GM21381 (cell line): Measurements from ENCODE around the gene SCAI.
A peak's percentile ranks its signal among the peaks of the same experiment; 100 is the strongest.
"Not testable (repeated sequence)": the region's sequence is repeated elsewhere in the genome, so short reads cannot be mapped to it uniquely, and the experiment has no call there.

ENCODE experiments used
- ATAC-seq: cut with Tn5 transposase; IDR thresholded peaks from one replicate; pipeline ENCODE4 v1.9.1; 2021; ENCODE audit warnings: mild to moderate bottlenecking, moderate library complexity; ENCODE audit not compliant: unreplicated experiment

The SCAI gene

GRCh38 chr9:124950050-124950718 is 193.1 kb downstream of the SCAI start:
- no peak for ATAC-seq

DNA sequence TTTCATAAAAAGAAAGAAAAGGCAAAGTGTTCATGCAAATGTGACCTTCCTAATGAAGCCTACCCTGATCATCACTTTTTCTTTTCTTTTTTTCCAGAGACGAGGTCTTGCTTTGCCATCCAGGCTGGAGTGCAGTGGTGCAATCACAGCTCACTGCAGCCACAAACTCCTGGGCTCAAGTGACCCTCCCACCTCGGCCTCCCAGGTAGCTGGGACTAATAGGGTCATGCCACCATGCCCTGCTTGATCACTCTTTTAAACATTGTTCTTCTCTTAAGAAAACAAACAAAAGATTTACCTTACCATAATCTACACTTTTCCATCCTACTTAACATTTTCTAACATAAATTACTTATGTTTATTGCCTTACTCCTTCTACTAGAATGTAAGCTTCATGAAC is 193.9 kb downstream of the SCAI start:
- no peak for ATAC-seq

GRCh38 chr9:124947727-124948391 is 195.5 kb downstream of the SCAI start:
- no peak for ATAC-seq

DNA sequence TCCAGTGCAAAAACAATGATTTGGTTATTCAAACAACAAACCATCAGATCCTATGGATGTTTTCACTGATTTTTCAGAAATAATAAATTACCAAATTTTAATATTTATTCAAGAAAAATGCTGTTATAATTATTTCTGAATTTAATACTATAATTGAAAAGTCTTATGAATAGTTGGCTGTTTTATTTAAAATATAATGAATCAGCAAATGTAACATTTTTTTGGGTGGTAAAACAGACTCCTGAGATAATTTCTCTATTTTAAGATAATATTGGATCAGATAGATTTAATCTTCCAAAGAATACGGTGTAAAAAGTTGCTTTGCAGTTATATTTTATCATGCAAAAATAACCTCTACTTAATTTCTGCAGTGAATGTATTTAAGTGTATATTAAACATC is 197.2 kb downstream of the SCAI start:
- no peak for ATAC-seq

DNA sequence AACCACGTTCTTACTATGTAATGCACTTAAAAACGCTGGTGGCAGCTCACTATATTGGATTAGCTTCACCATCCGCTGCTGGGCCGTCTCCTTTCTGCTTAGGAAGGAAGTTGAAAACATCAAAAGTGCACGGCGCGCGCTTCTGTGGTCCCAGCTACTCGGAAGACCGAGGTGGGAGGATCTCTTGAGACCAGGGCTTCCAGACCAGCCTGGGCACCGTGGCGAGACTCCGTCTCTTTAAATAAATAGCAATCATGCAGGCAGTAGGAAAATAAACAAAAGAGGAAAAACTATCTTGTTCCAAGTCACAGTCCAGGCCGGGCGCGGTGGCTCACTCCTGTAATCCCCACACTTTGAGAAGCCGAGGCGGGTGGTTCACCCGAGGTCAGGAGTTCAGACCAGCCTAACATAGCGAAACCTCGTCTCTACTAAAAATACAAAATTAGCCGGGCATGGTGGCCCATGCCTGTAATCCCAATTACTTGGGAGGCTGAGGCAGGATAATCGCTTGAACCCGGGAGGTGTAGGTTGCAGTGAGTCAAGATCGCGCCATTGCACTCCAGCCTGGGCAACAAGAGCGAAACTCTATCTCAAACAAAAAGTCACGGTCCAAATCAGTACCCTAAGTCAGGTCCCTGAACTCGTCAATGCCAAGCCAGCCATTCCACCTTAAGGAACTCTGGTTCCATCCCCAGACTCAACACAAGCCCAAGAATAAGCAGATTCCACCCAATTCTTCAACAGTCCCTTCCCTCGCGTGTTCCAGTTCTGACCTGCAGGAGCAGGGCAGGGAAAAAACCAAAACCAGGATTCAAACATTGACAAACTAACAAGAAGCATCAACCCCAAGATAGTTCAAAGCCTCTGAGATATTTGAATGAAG is 201.4 kb downstream of the SCAI start:
- peak; percentile 25 for ATAC-seq

DNA sequence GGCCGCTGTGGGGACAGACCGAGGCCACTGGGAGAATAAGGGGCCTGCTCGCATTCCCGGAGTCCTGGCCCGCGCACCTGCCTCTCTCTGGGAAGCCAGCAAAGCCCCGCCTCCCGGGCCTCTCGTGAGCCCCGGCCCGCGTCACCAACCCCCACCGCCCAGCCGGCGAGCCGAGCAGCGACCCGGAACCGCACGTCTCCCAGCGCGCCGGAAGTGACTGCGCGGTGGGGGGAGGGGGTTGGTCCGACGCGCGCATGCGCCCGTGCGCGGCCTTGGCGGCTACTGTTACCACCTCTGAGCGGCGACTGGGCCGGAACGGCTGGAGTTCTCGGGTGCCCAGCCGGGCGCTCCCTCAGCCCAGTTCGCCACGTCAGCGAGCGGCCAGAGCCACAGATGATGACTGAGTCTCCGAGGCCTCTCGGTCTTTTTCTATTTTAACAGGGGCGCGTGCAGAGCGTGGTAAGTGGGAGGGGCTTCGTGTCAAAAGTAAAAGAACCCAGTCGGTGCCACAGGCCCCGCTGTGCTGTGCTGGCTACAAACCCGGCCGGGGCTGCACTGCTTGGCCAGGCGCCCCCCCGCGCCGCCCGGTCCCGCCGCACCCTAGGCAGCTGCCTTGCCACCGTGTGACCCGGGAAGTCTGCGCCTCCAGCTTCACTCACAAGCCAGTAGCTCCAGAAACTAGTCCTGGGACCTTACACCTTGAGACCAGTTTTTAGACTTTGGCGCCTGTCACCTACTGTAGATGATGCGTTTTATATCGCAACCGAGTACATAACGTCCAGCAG is 202.2 kb downstream of the SCAI start, which contains the start of gene GOLGA1:
TSS of gene GOLGA1 (minus strand) at position 190 of the 785 bp plus-strand sequence. CDS start 2,372 bp downstream, outside the sequence.
- ATAC-seq = peak; percentile 85

DNA sequence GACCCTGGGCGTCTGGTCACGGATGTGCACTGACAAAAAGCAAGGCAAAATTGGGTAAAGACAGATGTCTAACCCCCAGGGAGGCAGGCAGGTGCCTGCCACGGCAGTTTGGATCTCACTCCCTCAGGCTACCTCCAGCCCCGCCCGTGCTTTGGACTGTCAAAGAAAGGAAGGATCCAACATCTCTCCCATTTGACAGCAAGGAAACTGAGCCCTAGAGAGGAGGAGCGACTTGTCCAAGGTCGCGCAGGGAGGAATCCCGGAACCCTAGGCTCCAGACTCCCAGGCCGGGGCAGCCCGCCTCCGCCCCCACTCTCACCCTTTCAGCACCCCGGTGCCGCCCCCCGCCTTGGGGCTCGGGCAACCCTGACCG is 202.8 kb downstream of the SCAI start:
- peak; percentile 19 for ATAC-seq

GRCh38 chr9:124939944-124940343 is 203.4 kb downstream of the SCAI start:
- ATAC-seq = no peak

- ATAC-seq = no peak
Measured at GRCh38 chr9:124934290-124934689, 209.0 kb downstream of the SCAI start.

GRCh38 chr9:124932333-124932732 is 211.0 kb downstream of the SCAI start:
- ATAC-seq = no peak

- ATAC-seq = no peak
Measured at GRCh38 chr9:124929464-124929863, 213.9 kb downstream of the SCAI start.

DNA sequence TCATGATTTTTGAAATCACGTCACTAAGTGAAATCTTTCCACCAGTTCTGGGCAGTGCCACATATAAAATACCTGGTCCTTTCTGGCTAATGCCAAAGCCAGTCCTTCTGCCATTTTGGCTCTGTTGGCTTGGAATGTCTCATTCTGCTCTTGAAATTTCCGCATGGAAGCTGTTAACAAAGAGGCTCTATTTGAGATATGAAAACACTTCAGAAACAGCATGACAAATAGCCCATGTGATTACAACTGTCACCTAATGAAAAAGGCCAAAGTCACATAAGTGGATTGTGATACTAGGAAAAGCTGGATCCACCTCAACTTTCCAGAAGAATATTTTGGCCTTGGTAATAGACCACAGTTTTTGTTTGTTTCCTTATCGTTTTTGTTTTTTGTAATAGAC is 215.2 kb downstream of the SCAI start:
- no peak for ATAC-seq

GRCh38 chr9:124920394-124920793 is 222.9 kb downstream of the SCAI start:
- not testable (repeated sequence) for ATAC-seq

DNA sequence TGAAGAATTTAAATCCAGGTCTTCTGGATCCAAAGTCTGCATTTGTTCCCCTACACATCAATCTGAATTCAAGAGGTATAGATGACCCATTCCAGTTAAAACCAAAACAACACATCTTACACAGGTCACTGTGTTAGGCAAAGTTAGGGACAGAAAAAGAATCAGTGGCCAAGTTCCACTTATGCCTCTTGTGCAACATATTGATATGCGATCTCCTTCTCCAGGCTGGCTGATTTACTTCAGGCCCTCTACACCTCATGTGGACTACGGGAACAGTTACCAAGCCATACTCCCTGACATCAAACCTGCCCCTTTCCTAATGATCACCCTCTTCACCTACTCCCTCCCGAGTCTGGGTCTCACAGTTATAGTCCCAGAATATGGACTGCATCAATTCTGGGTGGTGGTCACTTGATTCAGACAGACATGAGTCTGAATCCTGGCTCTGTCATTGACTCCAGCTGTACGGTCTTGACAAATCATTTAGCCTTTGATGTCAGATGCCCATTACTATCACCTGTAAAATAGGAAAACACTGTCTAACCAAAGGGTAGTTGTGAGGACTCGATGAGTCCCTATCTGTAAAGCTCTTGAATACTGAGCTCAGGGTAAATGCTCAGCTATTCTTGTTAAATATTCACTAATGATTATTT is 228.4 kb downstream of the SCAI start:
- ATAC-seq = no peak

- no peak for ATAC-seq
Measured at GRCh38 chr9:124913378-124913777, 229.9 kb downstream of the SCAI start.

DNA sequence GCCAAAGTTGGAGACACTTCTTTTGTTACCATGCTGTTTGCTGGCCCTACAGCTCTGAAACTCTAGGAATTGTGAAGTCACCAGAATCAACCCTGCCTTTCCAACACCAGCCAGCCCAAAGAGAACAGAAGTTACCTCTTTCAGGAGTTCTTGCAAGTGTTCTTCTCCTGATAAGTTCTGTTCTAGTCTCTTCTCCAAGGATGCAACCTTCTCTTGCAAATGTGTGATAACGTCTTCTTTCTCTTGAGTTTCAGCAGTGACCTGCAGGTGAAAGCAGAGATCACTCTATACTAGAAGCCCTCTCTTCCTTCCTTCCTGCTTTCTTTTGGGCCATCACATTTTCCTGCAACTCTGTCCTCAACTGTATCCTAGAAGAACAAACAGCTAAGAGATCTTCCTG is 231.6 kb downstream of the SCAI start:
- no peak for ATAC-seq

- no peak for ATAC-seq
Measured at GRCh38 chr9:124908098-124908497, 235.2 kb downstream of the SCAI start.

- ATAC-seq = no peak
Measured at GRCh38 chr9:124906966-124907365, 236.4 kb downstream of the SCAI start.

DNA sequence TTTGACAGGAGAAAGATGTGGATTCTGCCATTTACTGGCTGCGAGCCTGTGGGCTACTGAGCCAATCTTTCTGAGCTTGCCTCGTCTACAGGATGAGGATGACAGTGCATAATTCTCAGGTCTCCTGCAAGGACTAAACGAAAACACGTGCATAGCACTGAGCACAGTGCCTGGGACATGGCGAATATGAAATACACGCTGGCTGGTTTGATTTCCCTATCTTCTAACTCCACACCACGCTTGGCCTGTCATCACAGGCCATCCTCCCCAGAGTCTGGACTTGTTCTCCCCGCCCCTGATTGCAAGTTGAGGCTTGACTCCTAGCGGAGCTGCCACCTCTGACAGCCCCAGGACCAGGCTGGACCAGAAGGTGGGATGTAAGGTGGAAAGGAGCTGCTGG is 243.5 kb downstream of the SCAI start:
- no peak for ATAC-seq
